ENCODE data around the gene CDYL. TPM values are rescaled to one million over a fixed set of nuclear protein-coding genes. Genes with fewer than 3 reads are reported as not detected.

Gene CDYL
- total RNA-seq, 1 experiment from 2014 or later = 38.4 TPM

DNA sequence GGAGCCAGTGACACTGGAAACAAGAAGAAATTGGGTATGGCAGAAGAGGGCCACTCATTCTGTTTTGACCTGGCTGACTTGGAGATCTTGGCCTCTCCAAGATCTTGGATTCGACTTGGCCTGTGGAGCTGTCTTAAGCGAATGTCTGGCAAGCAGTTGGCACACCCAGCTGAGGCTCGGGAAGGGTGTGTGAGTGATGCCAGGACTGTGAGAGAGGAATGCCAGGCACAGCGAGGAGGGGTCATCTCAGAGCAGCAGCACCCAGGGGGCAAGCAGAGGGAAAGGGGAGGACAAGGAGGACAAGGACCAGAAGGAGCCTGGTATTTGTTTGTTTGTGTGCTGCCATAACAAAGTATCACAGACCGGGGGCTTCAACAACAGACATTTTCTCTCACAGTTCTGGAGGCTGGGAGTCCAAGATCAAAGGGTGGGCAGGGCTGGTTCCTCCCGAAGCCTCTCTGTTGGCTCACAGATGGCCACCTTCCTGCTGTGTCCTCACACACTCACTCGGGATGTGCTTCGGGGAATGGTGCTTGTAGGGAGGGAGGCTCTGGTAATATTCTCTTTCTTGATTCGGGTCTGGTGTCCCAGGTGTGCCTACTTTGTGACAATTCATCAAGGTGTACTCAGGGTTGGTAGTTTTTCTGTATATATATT lies 194.7 kb downstream of the CDYL start:
- Histone ChIP-seq H3K4me3 (ENCODE audit: low read length) (no peak overlapping the region), H3K9ac (ENCODE audit: low read length) (no peak overlapping the region), H2AFZ (ENCODE audit: low read length) (no peak overlapping the region), H3K4me1 (ENCODE audit: insufficient read depth, low read length) (no peaks in the 10 kb centered on the region), H3K9me3 (ENCODE audit: low read length) (no peaks in the 10 kb centered on the region), H3K4me2 (ENCODE audit: low read length) (no peak overlapping the region), H3K27ac (ENCODE audit: low read length) (no peak overlapping the region), H3K36me3 (ENCODE audit: low read depth, low read length) (no peaks in the 10 kb centered on the region), H4K20me1 (ENCODE audit: low read length) (no peaks in the 10 kb centered on the region), H3K79me2 (ENCODE audit: low read length) (no peaks in the 10 kb centered on the region), H3K9me2 (replicated peaks; ENCODE audit: low read length) (no peaks in the 10 kb centered on the region), H3F3A (ENCODE audit: low read length, unreplicated experiment) (no peaks in the 10 kb centered on the region), H3K27me3 (ENCODE audit: low read length) (no peaks in the 10 kb centered on the region)
- ATAC-seq (no peak), DNase-seq (no peak)
- TF ChIP-seq EZH2 (IDR thresholded peaks at IDR 0.05; ENCODE audit: low read length, unreplicated experiment) = no peak
- TF ChIP-seq EZH2phosphoT487 (IDR thresholded peaks at IDR 0.05; ENCODE audit: borderline replicate concordance, low read length) = no peak
- TF ChIP-seq, protein P1, sequence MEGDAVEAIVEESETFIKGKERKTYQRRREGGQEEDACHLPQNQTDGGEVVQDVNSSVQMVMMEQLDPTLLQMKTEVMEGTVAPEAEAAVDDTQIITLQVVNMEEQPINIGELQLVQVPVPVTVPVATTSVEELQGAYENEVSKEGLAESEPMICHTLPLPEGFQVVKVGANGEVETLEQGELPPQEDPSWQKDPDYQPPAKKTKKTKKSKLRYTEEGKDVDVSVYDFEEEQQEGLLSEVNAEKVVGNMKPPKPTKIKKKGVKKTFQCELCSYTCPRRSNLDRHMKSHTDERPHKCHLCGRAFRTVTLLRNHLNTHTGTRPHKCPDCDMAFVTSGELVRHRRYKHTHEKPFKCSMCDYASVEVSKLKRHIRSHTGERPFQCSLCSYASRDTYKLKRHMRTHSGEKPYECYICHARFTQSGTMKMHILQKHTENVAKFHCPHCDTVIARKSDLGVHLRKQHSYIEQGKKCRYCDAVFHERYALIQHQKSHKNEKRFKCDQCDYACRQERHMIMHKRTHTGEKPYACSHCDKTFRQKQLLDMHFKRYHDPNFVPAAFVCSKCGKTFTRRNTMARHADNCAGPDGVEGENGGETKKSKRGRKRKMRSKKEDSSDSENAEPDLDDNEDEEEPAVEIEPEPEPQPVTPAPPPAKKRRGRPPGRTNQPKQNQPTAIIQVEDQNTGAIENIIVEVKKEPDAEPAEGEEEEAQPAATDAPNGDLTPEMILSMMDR (conservative IDR thresholded peaks at IDR 0.05; ENCODE audit: low read depth, low read length) = no peak
- ChIA-PET CTCF (no interaction called here), POLR2A (ENCODE audit: unreplicated experiment) (no interaction called here)
- intact Hi-C loops (cut with micrococcal nuclease) = no loop called here
- BruUV-seq (replicated peaks) = no TSS peak

- no peak overlapping the region for H3K9ac ChIP-seq (ENCODE audit: low read length)
- no peak overlapping the region for H3K4me3 ChIP-seq (ENCODE audit: low read length)
- intact Hi-C loops (cut with micrococcal nuclease) = no loop called here
- ChIA-PET CTCF (interaction anchor here (0.6 kb wide), 1 partner anchor 10 kb away, joined by 4 read pairs; no protein-coding TSS in a partner anchor), POLR2A (ENCODE audit: unreplicated experiment) (no interaction called here)
- H3K79me2 ChIP-seq (ENCODE audit: low read length) = no peaks in the 10 kb centered on the region
- H4K20me1 ChIP-seq (ENCODE audit: low read length) = no peaks in the 10 kb centered on the region
- DNase-seq (no peak), ATAC-seq (no peak)
- H3F3A ChIP-seq (ENCODE audit: low read length, unreplicated experiment) = no peaks in the 10 kb centered on the region
- no peaks in the 10 kb centered on the region for H3K9me2 ChIP-seq (replicated peaks; ENCODE audit: low read length)
- no peak overlapping the region for H3K27ac ChIP-seq (ENCODE audit: low read length)
- H3K4me2 ChIP-seq (ENCODE audit: low read length) = no peak overlapping the region
- H3K4me1 ChIP-seq (ENCODE audit: insufficient read depth, low read length) = no peaks in the 10 kb centered on the region
- H3K9me3 ChIP-seq (ENCODE audit: low read length) = no peaks in the 10 kb centered on the region
- H3K36me3 ChIP-seq (ENCODE audit: low read depth, low read length) = no peaks in the 10 kb centered on the region
- no TSS peak for BruUV-seq (replicated peaks)
- H3K27me3 ChIP-seq (ENCODE audit: low read length) = no peaks in the 10 kb centered on the region
- no peak overlapping the region for H2AFZ ChIP-seq (ENCODE audit: low read length)
- TF ChIP-seq EZH2phosphoT487 (IDR thresholded peaks at IDR 0.05; ENCODE audit: borderline replicate concordance, low read length) (no peak), EZH2 (IDR thresholded peaks at IDR 0.05; ENCODE audit: low read length, unreplicated experiment) (no peak)
- TF ChIP-seq, protein P1 (conservative IDR thresholded peaks at IDR 0.05; ENCODE audit: low read depth, low read length) = no peak
Observed at GRCh38 chr6:4971851-4972250, 195.6 kb downstream of the CDYL start.

DNA sequence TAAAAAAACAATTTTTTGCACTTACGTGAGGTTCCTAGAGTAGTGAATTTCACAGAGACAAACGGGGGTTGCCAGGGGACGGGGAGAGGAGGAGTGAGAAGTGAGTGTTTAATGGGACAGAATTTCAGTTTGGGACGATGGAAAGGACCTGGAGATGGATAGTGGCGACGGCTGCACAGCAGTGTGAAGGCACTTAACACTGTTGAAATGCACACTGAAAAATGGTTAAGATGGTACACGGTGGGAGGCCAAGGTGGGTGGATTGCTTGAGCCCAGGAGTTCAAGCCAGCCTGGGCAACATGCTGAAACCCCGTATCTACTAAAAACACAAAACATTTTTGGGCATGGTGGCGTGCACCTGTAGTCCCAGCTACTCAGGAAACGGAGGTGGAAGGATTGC lies 196.2 kb downstream of the CDYL start:
- Histone ChIP-seq H3K79me2 (ENCODE audit: low read length) (no peaks in the 10 kb centered on the region), H3K9ac (ENCODE audit: low read length) (no peak overlapping the region), H3K36me3 (ENCODE audit: low read depth, low read length) (no peaks in the 10 kb centered on the region), H3K27me3 (ENCODE audit: low read length) (no peaks in the 10 kb centered on the region), H3K4me3 (ENCODE audit: low read length) (no peak overlapping the region), H3K4me2 (ENCODE audit: low read length) (no peak overlapping the region), H3K4me1 (ENCODE audit: insufficient read depth, low read length) (no peaks in the 10 kb centered on the region), H3K9me3 (ENCODE audit: low read length) (no peaks in the 10 kb centered on the region), H3K9me2 (replicated peaks; ENCODE audit: low read length) (no peaks in the 10 kb centered on the region), H4K20me1 (ENCODE audit: low read length) (no peaks in the 10 kb centered on the region), H3F3A (ENCODE audit: low read length, unreplicated experiment) (no peaks in the 10 kb centered on the region), H2AFZ (ENCODE audit: low read length) (no peak overlapping the region), H3K27ac (ENCODE audit: low read length) (no peak overlapping the region)
- DNase-seq (no peak), ATAC-seq (no peak)
- intact Hi-C loops (cut with micrococcal nuclease) = no loop called here
- no TSS peak for BruUV-seq (replicated peaks)
- ChIA-PET POLR2A (ENCODE audit: unreplicated experiment) (no interaction called here), CTCF (interaction anchor here (0.6 kb wide), 1 partner anchor 10 kb away, joined by 4 read pairs; no protein-coding TSS in a partner anchor)
- TF ChIP-seq EZH2phosphoT487 (IDR thresholded peaks at IDR 0.05; ENCODE audit: borderline replicate concordance, low read length) (no peak), EZH2 (IDR thresholded peaks at IDR 0.05; ENCODE audit: low read length, unreplicated experiment) (no peak)
- TF ChIP-seq, protein P1 (conservative IDR thresholded peaks at IDR 0.05; ENCODE audit: low read depth, low read length) = no peak

Data from PC-3 (cell line).